HG02759 (cell line): ENCODE measurements around the gene CAVIN4.

Source experiments
- ATAC-seq: cut with Tn5 transposase; IDR thresholded peaks from one replicate; pipeline ENCODE4 v1.9.1; 2021; ENCODE audit warnings: mild to moderate bottlenecking, moderate library complexity; ENCODE audit not compliant: unreplicated experiment

Gene CAVIN4

DNA sequence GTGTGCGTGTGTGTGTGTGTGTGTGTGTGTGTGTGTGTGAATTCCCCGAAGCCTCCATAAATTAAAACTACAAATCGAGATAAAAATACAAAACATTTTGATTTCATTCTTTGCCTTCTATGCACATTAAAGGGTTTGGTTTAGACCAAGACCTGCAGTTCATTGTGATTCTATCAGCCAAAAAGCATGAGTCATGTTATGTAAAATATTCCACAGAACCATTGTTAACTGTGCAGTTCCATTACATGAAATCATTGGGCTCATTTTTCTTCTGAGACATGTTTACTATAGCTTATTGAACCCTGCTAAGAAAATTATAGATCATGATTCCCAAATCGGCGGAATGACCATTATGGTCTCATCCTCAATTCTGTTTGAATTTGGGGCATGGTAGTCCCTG, 11.7 kb downstream of the CAVIN4 start:
- no peak for ATAC-seq

GRCh38 chr9:100590481-100590880, 12.6 kb downstream of the CAVIN4 start:
- no peak for ATAC-seq

- ATAC-seq = no peak
These were observed 13.3 kb downstream of the CAVIN4 start for GRCh38 chr9:100591139-100591538.

DNA sequence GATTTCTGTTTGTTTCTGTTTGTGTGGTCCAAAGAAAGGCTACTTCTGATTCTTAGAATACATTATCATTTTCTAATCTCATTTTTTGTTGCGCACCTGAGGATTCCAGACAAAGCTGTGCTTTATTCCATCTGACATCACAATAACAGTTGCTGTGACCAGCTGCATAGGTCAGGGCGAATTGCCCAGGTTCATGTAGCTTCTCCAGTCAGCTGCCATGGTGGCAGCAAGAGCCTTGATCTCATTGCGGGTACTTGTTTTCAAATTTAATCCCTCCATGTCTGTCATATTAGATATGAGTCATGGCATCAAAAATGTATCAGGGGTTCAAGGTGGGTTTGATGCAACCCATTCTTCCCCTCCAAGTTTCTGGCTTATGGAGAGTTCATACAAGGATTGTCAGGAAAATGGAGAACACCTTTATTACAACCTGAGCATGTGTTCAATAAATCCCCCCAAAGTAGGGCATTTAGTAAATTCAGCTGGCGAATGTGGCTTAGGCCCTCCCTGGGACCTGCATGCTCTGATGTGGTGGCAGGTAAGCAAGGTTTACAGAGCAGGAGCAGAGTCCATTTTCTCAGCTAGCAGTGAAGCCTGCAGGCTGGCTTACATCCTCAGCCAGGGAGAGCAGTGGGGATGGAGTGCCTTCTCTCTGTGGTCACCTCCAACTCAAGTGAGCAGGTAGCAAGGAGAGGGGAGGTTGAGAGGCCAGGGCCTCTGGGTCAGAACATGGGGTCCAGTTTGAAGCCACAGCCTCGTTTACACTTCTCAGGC, 13.9 kb downstream of the CAVIN4 start:
- ATAC-seq = no peak

GRCh38 chr9:100595391-100596199, 17.7 kb downstream of the CAVIN4 start:
- peak; percentile 47 for ATAC-seq

DNA sequence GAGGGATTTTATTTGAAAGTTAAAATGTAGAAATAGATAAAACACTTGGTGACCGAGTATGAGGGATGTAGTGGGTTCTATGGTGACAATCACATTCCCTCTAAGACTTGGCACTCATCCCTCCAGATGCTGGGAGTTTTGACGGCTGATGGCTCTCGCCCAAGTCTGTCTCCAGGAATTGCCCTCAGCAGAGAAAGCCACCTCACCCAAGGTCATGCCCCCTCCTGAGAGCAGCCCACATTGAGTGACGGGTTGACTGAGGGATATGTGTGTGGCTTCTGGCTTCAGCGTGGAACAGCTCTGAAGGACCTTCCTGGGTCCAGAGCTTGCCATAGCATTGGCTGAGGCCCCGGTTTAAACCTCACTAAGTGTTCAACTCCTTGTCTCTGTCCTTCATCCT, 19.4 kb downstream of the CAVIN4 start:
- no peak for ATAC-seq

DNA sequence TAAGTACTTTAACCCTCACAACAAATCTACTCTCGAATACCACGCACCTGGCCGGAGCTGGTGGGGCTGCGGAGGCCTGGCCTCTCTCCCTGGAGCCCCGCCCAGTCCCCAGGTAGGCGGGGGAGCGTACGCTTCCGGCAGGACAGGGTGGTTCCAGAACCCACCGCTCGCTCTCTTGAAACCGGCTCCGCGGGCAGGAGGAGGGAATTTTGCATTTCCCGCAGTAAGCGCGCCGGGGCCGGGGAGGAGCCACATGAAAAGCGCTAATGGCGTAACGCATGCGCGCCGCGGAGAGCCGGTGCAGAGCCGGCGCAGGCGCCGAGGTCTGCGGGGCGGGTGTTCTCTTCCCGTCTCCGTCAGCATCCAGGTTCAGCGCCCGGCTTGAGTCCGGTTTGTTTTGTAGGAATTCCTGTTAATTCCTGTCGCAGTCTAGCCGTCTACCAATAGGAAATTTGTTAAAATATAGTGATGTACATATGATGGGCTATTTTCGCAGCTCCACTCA, 20.8 kb downstream of the CAVIN4 start:
- ATAC-seq = peak; percentile 82

- ATAC-seq = no peak
These were observed 22.7 kb downstream of the CAVIN4 start for GRCh38 chr9:100600521-100601079.

DNA sequence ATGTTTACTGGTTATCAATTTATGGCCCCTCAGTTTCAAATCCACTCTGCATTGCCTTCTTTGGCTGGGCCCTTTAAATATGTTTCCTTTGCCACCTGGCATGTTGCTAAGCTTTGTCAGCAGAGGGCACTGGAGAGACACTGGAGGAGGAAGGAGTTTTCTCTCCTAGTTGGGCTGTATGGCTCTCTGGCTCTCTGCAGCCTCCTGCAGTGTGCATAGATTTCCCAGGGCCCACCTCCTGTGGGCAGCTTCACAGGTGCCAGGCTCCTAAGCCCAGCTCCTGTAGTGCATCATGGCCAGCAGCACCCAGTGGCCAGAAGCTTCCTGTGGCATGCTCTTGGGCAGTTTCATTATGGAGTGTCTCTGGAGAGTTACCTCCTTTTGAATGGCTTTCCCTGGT, 23.3 kb downstream of the CAVIN4 start:
- peak; percentile 53 for ATAC-seq

GRCh38 chr9:100602342-100602801, 24.5 kb downstream of the CAVIN4 start:
- ATAC-seq = no peak

DNA sequence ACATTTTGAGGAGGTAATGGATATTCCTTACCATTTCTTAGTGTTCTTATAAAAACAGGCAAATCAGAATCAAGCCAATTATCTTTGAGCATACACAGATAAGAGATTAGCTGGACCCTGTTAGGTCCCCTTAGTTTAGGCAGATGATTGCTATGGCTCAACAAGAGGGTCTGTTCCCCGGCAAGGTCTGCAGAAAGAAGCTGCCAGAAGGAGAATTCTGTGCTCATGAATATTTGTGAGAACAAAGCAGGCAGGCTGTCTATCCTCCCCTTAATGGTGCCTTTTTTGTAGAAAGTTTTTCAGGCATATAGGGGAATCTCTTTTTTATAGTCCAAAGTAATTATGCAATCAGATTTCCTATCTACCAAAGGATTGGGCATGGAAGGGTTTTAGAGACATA, 27.5 kb downstream of the CAVIN4 start:
- ATAC-seq = no peak

- ATAC-seq = no peak
These were observed 41.3 kb downstream of the CAVIN4 start for GRCh38 chr9:100619194-100619593.

- no peak for ATAC-seq
These were observed 41.8 kb downstream of the CAVIN4 start for GRCh38 chr9:100619665-100620064.

DNA sequence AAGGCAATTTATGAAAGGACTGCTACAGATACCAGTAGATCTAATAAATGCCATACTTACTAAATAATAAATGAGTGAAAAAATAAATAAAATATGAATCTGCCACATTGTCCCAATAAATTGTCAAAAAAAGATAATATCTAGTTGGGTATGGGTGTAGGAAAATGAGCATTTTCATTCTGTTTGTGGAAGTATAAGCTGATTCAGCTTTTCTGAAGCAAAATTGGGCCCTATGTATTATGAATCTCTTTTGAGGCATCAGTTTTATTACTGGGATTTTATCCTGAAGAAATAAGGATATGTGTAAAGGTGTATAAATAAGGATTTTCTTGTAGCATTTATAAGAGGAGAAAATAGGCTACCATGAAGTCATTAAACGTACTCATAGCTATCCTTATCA, 46.1 kb downstream of the CAVIN4 start:
- ATAC-seq = no peak

DNA sequence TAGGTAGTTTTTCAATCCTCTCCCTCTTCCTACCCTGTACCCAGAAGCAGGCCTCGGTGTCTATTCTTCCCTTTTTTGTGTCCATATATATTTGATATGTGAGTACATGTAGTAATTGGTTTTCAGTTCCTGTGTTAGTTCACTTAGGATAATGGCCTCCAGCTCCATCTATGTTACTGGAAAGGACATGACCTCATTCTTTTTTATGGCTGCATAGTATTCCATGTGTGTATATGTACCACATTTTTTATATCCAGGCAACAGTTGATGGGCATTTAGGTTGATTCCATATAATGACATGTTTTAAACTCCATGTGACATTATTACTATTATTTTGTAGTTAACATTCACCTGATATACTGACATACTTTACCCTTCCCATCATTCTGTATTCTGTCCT, 49.1 kb downstream of the CAVIN4 start:
- ATAC-seq = no peak

DNA sequence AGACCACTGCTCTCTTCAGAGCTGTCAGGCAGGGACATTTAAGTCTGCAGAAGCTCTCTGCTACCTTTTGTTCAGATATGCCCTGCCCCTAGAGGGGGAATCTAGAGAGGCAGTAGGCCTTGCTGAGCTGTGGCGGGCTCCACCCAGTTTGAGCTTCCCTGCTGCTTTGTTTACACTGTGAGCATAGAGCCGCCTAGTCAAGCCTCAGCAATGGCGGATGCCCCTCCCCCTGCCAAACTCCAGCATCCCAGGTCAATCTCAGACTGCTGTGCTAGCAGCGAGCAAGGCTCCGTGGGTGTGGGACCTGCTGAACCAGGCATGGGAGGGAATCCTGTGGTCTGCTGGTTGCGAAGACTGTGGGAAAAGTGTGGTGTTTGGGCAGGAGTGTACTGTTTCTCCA, 59.9 kb downstream of the CAVIN4 start:
- no peak for ATAC-seq
